GM19240 (cell line): Measurements from ENCODE around the gene SEMA6A.
"Not testable (repeated sequence)": the region's sequence is repeated elsewhere in the genome, so short reads cannot be mapped to it uniquely, and the experiment has no call there.

ENCODE experiments used
- DNase-seq: peaks from one replicate; pipeline ENCODE4 v3.0.0; 2011; ENCODE audit warnings: low spot score; ENCODE audit not compliant: insufficient read length

The SEMA6A gene

GRCh38 chr5:116550082-116550481, 24.5 kb downstream of the SEMA6A start:
- no peak for DNase-seq

- DNase-seq: no peak
These were observed 27.9 kb downstream of the SEMA6A start for GRCh38 chr5:116546743-116547124.

GRCh38 chr5:116546033-116546742, 28.4 kb downstream of the SEMA6A start:
- no peak for DNase-seq

GRCh38 chr5:116545465-116545864, 29.2 kb downstream of the SEMA6A start:
- not testable (repeated sequence) for DNase-seq

- no peak for DNase-seq
These were observed 29.9 kb downstream of the SEMA6A start for GRCh38 chr5:116544531-116545241.

- no peak for DNase-seq
These were observed 31.1 kb downstream of the SEMA6A start for GRCh38 chr5:116543501-116543900.

- DNase-seq: no peak
These were observed 32.0 kb downstream of the SEMA6A start for GRCh38 chr5:116542619-116543018.

GRCh38 chr5:116539222-116539621, 35.4 kb downstream of the SEMA6A start:
- DNase-seq: no peak

- DNase-seq: no peak
These were observed 38.1 kb downstream of the SEMA6A start for GRCh38 chr5:116536316-116537083.

GRCh38 chr5:116534964-116535651, 39.5 kb downstream of the SEMA6A start:
- no peak for DNase-seq

GRCh38 chr5:116532762-116533525, 41.7 kb downstream of the SEMA6A start:
- no peak for DNase-seq

GRCh38 chr5:116531635-116532034, 43.0 kb downstream of the SEMA6A start:
- no peak for DNase-seq

GRCh38 chr5:116531117-116531516, 43.5 kb downstream of the SEMA6A start:
- no peak for DNase-seq

- DNase-seq: no peak
These were observed 44.3 kb downstream of the SEMA6A start for GRCh38 chr5:116530276-116530675.

- DNase-seq: no peak
These were observed 45.0 kb downstream of the SEMA6A start for GRCh38 chr5:116529615-116530014.

GRCh38 chr5:116528519-116529234, 45.9 kb downstream of the SEMA6A start:
- no peak for DNase-seq

- no peak for DNase-seq
These were observed 47.0 kb downstream of the SEMA6A start for GRCh38 chr5:116527582-116527981.

GRCh38 chr5:116525674-116526073, 48.9 kb downstream of the SEMA6A start:
- no peak for DNase-seq

- DNase-seq: no peak
These were observed 49.7 kb downstream of the SEMA6A start for GRCh38 chr5:116524966-116525365.
